Glomerular visceral epithelial cell (primary cell): ENCODE measurements around the gene ACY1.

Experiments
- DNase-seq: peaks from one replicate; pipeline ENCODE4 v3.0.0-alpha.2; 2016; ENCODE audit errors: extremely low spot score

ACY1 gene

GRCh38 chr3:51982838-51983577 lies at the start of gene ACY1:
Gene ACY1, plus strand, starts transcription at chr3:51983535. Its CDS starts 530 bp downstream, at chr3:51984065.
- peak; percentile 84 for DNase-seq

GRCh38 chr3:51934139-51934850 lies 49.0 kb upstream of the ACY1 start:
- no peak for DNase-seq

- DNase-seq, result no peak
Observed at GRCh38 chr3:51934991-51935885, 48.1 kb upstream of the ACY1 start.

GRCh38 chr3:51935886-51936755 lies 47.2 kb upstream of the ACY1 start:
- DNase-seq, result no peak

GRCh38 chr3:51937014-51937413 lies 46.3 kb upstream of the ACY1 start:
- no peak for DNase-seq

GRCh38 chr3:51937611-51938450 lies 45.5 kb upstream of the ACY1 start:
- no peak for DNase-seq

GRCh38 chr3:51938780-51939425 lies 44.4 kb upstream of the ACY1 start:
- no peak for DNase-seq

- DNase-seq, result no peak
Observed at GRCh38 chr3:51940648-51941462, 42.5 kb upstream of the ACY1 start.

- no peak for DNase-seq
Observed at GRCh38 chr3:51941463-51941797, 41.9 kb upstream of the ACY1 start.

- DNase-seq, result peak; percentile 100
Observed at GRCh38 chr3:51941798-51942602, 41.3 kb upstream of the ACY1 start, which contains the start of the genes PARP3 and RRP9. Gene PARP3, plus strand, starts transcription at chr3:51942363. Its CDS starts 993 bp downstream, at chr3:51943356. Gene RRP9, minus strand, starts transcription at chr3:51941904. Its CDS starts 37 bp downstream, at chr3:51941867.

GRCh38 chr3:51942603-51943450 lies 40.5 kb upstream of the ACY1 start:
- peak; percentile 74 for DNase-seq

GRCh38 chr3:51943451-51944391 lies 39.6 kb upstream of the ACY1 start:
- DNase-seq, result no peak

- no peak for DNase-seq
Observed at GRCh38 chr3:51944451-51945021, 38.8 kb upstream of the ACY1 start.

GRCh38 chr3:51945031-51945840 lies 38.1 kb upstream of the ACY1 start:
- DNase-seq, result no peak
